GM19239 (cell line): ENCODE results near the gene NFATC2.
"Not testable (repeated sequence)": the region's sequence is repeated elsewhere in the genome, so short reads cannot be mapped to it uniquely, and the experiment has no call there.

Experiments
- DNase-seq: peaks from one replicate; pipeline ENCODE4 v3.0.0; 2011; ENCODE audit warnings: low spot score; ENCODE audit not compliant: insufficient read length
- FAIRE-seq: peaks from 2 replicates; lab custom pipeline; 2011; peaks lifted over from hg19 to GRCh38; lab: Jason Lieb, UNC

The NFATC2 gene

GRCh38 chr20:51354191-51354768, 188.2 kb downstream of the NFATC2 start:
- DNase-seq (no peak), FAIRE-seq (no peak)

DNA sequence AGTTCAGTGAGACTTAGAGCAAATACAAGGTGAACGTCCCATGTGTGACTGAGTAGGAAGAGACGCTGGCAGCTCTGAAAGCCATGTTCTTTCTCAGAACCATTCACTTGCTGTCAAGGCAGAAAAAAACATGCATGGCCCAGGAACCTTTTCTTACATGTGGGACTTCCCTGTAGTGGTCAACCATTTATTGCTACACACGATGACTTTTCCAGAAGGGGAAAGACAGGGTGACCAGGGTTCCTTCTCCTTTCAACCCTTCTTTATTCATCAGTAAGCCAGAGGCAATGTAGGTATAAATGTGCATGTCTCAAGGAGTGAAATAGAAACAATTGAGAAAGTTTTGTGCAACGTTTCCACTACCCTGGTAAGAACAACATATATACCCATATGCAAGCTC, 189.0 kb downstream of the NFATC2 start:
- FAIRE-seq, result no peak
- DNase-seq, result no peak

DNA sequence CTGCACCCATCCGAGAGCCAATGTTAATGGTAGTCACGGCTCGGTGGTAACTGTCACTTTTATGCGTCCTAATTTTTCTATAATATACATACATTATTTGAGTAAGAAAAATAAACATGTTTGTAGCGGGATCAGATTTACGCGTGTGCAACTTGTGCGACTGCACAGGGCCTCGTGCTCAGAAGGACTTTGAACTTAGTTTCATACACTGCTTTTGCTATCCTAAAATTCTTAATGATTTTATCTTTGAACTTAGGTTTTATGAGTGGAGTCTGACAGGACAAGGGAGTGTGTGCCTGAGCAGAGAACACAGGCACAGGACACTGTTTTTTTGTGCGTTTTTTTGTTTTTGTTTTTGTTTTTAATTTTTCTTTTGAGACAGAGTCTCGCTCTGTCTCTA, 189.7 kb downstream of the NFATC2 start:
- FAIRE-seq (no peak), DNase-seq (no peak)

- DNase-seq (no peak), FAIRE-seq (no peak)
These were observed 191.4 kb downstream of the NFATC2 start for GRCh38 chr20:51350941-51351631.

GRCh38 chr20:51348876-51349275, 193.6 kb downstream of the NFATC2 start:
- FAIRE-seq, result no peak
- no peak for DNase-seq

GRCh38 chr20:51347831-51348230, 194.7 kb downstream of the NFATC2 start:
- DNase-seq (no peak), FAIRE-seq (no peak)

GRCh38 chr20:51346686-51347485, 195.6 kb downstream of the NFATC2 start:
- DNase-seq (no peak), FAIRE-seq (no peak)

DNA sequence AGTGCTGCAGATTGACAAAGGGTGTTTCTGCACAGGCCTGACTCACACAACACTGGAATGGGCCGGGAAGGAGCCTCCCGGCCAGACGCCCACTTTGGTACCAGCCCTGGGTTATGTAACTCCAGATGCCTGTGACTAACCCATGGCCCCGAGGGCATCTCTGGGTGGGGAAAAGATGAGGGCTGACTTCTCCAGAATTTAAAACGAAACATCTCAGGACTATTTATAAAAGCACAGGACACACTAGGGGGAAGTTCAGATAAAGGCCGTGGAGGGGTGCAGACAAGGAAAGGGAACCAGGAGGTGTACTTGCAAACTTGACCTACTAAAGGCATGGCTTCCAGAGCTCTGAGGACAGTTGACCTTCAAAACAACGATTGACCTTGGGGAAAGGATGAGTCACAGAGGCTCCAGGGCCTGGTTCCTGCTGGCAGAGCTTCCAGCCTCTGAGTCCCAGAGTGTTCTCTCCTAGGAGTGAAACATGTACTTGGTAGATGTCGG, 196.9 kb downstream of the NFATC2 start:
- no peak for FAIRE-seq
- no peak for DNase-seq

- DNase-seq, FAIRE-seq: not testable (repeated sequence)
These were observed 198.7 kb downstream of the NFATC2 start for GRCh38 chr20:51343802-51344201.

DNA sequence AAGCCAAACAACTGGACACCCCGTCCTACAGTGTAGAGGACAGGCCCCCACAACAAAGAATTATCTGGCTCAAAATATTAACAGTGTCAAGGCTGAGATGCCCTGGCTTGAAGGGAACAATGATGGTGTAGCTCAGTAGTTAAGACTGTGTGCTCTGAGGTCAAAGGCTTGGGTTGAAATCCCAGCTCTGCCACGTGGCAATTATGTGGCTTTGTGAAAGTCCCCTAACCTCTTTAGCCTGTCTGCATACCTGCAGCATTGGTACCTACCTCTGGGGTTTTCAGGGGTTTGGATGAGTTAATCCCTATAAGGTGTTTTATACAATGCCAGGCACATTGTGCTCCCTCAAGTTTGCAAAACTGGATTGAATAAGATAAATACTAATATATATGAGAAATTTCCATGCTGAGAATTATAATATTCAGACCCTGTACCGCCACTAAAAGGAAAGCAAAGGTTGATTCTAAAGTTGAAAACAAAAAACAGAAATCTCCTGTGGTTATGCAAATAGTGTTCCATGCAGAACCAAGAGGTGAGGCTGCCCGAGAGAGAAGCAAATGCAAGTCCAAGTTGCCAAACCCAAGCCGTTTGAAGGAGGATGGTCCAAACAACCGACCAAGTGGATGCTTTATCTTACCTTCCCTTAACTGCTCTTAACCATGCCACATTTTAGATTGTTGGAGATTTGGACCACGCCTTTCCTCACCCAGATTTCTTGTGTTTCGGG, 199.8 kb downstream of the NFATC2 start:
- DNase-seq (no peak), FAIRE-seq (no peak)

DNA sequence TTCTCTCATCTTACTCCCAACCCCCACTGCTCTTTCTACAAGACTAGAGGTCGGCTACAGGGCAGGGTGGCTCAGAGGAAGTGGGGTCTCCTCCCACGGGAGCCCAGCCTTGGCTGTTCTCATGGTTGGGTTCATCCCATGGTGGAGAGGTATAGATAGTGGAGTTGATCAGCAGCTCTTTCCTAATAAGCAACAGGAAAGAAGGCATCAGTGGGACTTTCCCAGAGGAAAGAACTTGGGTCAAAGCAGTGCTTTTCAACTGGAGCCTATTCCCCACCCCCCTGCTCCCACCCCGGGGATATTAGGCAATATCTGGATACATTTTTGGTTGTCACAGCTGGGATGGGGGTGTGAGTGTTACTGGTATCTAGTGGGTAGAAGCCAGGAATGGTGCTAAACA, 200.9 kb downstream of the NFATC2 start:
- no peak for FAIRE-seq
- DNase-seq, result no peak

DNA sequence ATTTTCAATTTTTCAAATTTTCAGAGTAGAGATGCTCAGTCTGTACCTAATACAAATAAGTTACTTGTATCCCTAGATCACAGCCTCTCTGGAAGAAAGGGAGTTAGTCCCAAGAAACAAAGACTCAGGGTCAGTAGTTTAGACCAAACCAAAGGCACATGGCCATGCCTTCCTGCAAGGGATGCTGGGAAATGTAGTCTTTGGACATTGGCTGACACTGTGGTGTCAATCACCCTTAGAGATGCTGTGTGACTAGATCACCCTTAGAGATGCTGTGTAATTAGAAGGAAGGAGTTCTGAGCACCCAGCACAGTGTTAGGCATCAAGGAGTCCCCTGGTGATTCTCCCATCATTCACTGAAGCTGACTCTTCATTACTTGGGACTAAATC, 202.1 kb downstream of the NFATC2 start:
- FAIRE-seq (no peak), DNase-seq (no peak)

GRCh38 chr20:51339721-51340450, 202.6 kb downstream of the NFATC2 start:
- no peak for DNase-seq
- FAIRE-seq, result no peak

DNA sequence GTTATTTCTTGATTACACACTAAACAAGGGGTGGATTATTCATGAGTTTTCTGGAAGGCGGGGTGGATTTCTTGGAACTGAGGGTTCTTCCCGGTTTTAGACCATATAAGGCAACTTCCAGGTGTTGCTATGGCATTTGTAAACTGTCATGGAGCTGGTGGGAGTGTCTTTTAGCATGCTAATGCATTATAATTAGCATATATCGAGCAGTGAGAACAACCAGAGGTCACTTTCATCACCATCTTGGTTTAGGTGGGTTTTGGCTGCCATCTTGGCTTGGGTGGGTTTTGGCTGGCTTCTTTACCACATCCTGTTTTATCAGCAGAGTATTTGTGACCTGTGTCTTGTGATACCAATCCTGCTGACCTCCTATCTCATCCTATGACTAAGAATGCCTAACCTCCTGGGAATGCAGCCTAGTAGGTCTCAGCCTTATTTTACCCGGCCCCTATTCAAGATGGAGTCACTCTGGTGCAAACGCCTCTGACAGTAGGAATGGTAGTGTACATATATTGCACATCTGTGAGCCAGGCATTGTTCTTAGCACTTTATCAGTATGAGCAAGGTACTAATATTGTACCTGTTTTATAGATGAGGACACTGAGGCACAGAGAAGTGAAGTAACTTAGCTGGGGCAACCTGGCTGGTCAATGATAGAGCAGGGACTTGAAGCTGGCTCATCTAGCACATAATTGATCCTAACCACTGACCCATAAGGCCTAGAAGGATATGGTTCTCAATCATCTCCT, 203.7 kb downstream of the NFATC2 start:
- DNase-seq, result no peak
- FAIRE-seq, result no peak

DNA sequence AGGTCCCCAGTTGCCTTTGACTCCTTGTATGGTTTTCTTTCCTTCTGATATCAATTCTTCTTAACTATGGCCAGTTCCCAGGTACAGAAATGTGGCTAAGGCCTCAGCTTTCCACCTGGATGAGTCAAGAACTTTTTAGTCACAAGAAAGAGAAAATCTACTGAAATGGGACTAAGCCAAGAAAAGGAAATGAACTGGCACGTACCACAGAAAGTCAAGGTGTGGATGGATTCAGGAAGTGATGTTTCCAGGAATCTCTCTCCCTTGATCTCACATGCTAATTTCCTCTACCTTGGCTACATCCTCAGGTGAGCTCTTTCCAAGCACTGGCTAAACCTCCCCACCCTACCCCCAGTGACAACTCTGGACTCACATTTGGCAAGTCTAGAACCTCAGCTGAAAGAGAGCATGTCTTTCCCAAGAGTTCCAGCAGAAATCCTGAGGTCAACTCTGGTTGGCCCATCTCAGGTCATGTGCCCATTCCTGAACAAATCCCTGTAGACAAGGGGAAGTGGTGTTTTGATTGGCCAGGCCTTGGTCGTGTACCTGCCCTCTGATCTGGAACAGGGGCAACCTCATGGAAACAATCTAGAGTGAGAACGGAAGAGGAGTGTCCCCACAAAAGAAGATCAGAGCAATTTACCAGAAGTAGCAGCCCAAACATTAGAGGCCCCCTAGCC, 205.3 kb downstream of the NFATC2 start:
- no peak for DNase-seq

More for the DNA sequence above, 205.3 kb downstream of the NFATC2 start:
- no peak for FAIRE-seq
